CD4-positive, alpha-beta T cell (primary cell): ENCODE measurements around the gene GAB1. TPM values are rescaled to one million over a fixed set of nuclear protein-coding genes. Genes with fewer than 3 reads are reported as not detected.

Source experiments
- ATAC-seq: fragments of 200-7000 bp; cut with Tn5 transposase; one replicate; pipeline ENCODE4 v1.10.0; 2022; ENCODE audit warnings: mild to moderate bottlenecking; ENCODE audit not compliant: poor library complexity
- CTCF ChIA-PET: fragments of 350-600 bp; sonication (Branson Sonifier 250); formaldehyde crosslinking; loops from one replicate; lab custom pipeline; 2021; ENCODE audit warnings: antibody characterized with exemption, inconsistent platforms; lab: Charles Lee
- POLR2A ChIA-PET: fragments of 350-600 bp; sonication (Branson Sonifier 250); formaldehyde crosslinking; loops from one replicate; lab custom pipeline; 2021; ENCODE audit warnings: antibody characterized with exemption, inconsistent platforms; lab: Charles Lee
- DNase-seq, 14 experiments: peaks; one replicate each; pipeline ENCODE4 v3.0.0-alpha.2; 2013 to 2020; ENCODE audit warnings: mixed read lengths in 2 of 14
- H3K27ac ChIP-seq, 2 donors: one replicate each; pipeline versions ENCODE4 v1.5.1 to v1.7.0; 2013; ENCODE audit warnings: low read length in 2 of 2, low read depth in 1 of 2, mild to moderate bottlenecking in 1 of 2
- H3K27me3 ChIP-seq, 2 experiments: 1 replicate in 1 of 2; 2 replicates in 1 of 2; pipeline versions ENCODE4 v1.6.1 to v1.7.0; 2013; ENCODE audit warnings: low read length in 2 of 2, control low read depth in 1 of 2, mild to moderate bottlenecking in 1 of 2, moderate library complexity in 1 of 2; ENCODE audit not compliant: insufficient read depth in 2 of 2, control insufficient read depth in 1 of 2
- H3K36me3 ChIP-seq: one replicate; pipeline ENCODE4 v1.6.1; 2013; ENCODE audit warnings: low read length, control low read depth; ENCODE audit not compliant: insufficient read depth
- H3K4me1 ChIP-seq: one replicate; pipeline ENCODE4 v1.6.1; 2013; ENCODE audit warnings: low read length, control low read depth; ENCODE audit not compliant: insufficient read depth
- H3K4me3 ChIP-seq: one replicate; pipeline ENCODE4 v1.5.1; 2013; ENCODE audit warnings: mild to moderate bottlenecking, low read length, moderate library complexity
- H3K9me3 ChIP-seq, 2 experiments: 1 replicate in 1 of 2; 2 replicates in 1 of 2; pipeline versions ENCODE4 v1.6.1 to v1.7.0; 2013; ENCODE audit warnings: low read length in 2 of 2, mild to moderate bottlenecking in 2 of 2, control low read depth in 1 of 2, moderate library complexity in 1 of 2; ENCODE audit not compliant: control insufficient read depth in 1 of 2, insufficient read depth in 1 of 2
- H3K27ac Mint-ChIP-seq: one replicate; pipeline ENCODE4 v1.8.0; 2020; ENCODE audit warnings: mixed read lengths
- H3K27me3 Mint-ChIP-seq: one replicate; pipeline ENCODE4 v1.8.0; 2021; ENCODE audit warnings: mixed read lengths
- H3K36me3 Mint-ChIP-seq: one replicate; pipeline ENCODE4 v1.8.0; 2021; ENCODE audit warnings: low read depth, mixed read lengths
- H3K4me1 Mint-ChIP-seq: one replicate; pipeline ENCODE4 v1.8.0; 2021; ENCODE audit warnings: low read depth, mixed read lengths
- H3K4me3 Mint-ChIP-seq: one replicate; pipeline ENCODE4 v1.8.0; 2020; ENCODE audit warnings: mild to moderate bottlenecking, mixed read lengths
- H3K9me3 Mint-ChIP-seq: one replicate; pipeline ENCODE4 v1.8.0; 2020; ENCODE audit warnings: mixed read lengths
- CTCF ChIP-seq: fragments of 200-600 bp; IDR thresholded peaks from one replicate; pipeline ENCODE4 v1.8.0; 2022; ENCODE audit warnings: antibody characterized with exemption, mild to moderate bottlenecking
- intact Hi-C, 2 experiments: fragments of 100-400 bp; cut with DNase I in 1 of 2; cut with micrococcal nuclease in 1 of 2; formaldehyde crosslinking; loops; one replicate each; pipeline versions ENCODE4 v1.15.1 to v1.9.0; 2023 to 2025; cut with DNase I, micrococcal nuclease
- total RNA-seq, 174 experiments: library from RNA in 2 of 174; stranded (reverse) in 2 of 174; gene quantifications; one replicate each; pipeline ENCODE4 v1.2.3 and lab custom pipeline; 2021 to 2026

Gene GAB1
- total RNA-seq, 2 experiments from 2014 or later = 0.27 to 0.64 TPM

DNA sequence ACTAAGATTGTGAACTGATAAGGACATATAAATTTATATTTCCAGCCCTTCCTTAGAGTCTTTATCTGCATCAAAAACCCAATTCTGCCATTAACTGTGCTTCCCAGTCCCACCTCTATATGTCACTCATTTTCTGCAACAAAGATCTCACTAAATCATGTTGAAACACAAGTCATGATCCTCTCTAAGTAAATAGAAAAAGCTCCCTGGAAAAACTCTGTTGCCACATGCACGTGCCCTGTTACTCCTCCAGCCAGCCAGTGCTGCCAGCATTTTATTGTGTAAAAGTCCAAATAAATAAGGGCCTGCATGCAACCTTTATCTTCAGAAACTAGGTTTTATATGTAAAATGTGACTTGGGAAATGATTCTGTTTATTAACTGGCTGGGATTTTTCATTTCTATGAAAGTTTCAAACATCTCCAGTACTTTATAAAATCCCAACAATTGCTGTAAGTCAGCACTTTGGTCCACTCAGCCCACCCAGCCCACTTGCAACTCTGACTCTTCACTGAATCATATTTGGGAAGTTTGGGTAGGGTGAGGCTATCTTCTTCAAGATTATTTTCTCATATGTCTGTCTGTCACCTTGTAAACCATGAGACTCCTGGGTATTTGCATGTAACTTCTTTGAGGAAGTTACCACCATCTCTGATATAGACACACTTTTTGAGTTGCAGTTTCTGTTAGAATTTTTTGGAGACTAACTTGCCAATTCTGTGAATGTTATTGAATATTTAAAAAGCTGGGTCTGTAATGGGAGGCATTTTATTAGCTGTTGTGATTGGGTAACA is 136.9 kb downstream of the GAB1 start:
- ATAC-seq (no peak), DNase-seq (no peak)
- intact Hi-C loops = no loop called here
- Histone ChIP-seq H3K27ac (no peak overlapping the region), H3K4me1 (no peaks in the 10 kb centered on the region), H3K9me3 (no peaks in the 10 kb centered on the region), H3K36me3 (no peaks in the 10 kb centered on the region), H3K27me3 (no peaks in the 10 kb centered on the region), H3K4me3 (no peak overlapping the region)
- CTCF ChIA-PET = no interaction called here
- H3K4me1 Mint-ChIP-seq = no peaks in the 10 kb centered on the region
- POLR2A ChIA-PET = no interaction called here
- H3K4me3 Mint-ChIP-seq = no peak overlapping the region
- H3K9me3 Mint-ChIP-seq = no peaks in the 10 kb centered on the region
- no peak overlapping the region for H3K27ac Mint-ChIP-seq
- H3K36me3 Mint-ChIP-seq = no peaks in the 10 kb centered on the region
- TF ChIP-seq CTCF = no peak
- H3K27me3 Mint-ChIP-seq = peaks cover 11% of the 10 kb centered on the region

DNA sequence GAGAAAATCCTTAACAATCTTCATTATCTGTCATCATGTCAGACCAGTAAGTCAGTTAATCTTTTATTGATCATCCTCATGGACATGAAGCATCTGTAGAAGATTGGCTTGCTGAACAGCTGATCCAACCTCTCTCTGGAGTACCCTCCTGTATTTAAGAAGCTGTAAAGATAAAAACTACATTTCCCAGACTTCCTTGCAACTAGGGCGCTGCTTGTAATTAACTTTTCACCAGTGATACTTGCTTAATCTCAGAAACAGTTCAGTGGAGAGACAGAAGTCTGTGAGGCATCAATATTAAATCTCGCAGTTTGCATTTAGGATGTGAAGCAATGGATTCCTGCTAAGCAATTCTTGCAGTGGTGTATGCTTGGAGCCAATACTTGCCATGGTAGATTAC is 140.8 kb downstream of the GAB1 start:
- DNase-seq (no peak), ATAC-seq (no peak)
- POLR2A ChIA-PET = no interaction called here
- Mint-ChIP-seq H3K9me3 (no peaks in the 10 kb centered on the region), H3K27me3 (no peaks in the 10 kb centered on the region), H3K4me1 (no peaks in the 10 kb centered on the region), H3K27ac (no peak overlapping the region), H3K36me3 (no peaks in the 10 kb centered on the region), H3K4me3 (no peak overlapping the region)
- Histone ChIP-seq H3K9me3 (no peaks in the 10 kb centered on the region), H3K36me3 (no peaks in the 10 kb centered on the region), H3K27me3 (no peaks in the 10 kb centered on the region), H3K27ac (no peak overlapping the region), H3K4me1 (no peaks in the 10 kb centered on the region), H3K4me3 (no peak overlapping the region)
- no peak for TF ChIP-seq CTCF
- CTCF ChIA-PET = no interaction called here
- intact Hi-C loops = no loop called here

DNA sequence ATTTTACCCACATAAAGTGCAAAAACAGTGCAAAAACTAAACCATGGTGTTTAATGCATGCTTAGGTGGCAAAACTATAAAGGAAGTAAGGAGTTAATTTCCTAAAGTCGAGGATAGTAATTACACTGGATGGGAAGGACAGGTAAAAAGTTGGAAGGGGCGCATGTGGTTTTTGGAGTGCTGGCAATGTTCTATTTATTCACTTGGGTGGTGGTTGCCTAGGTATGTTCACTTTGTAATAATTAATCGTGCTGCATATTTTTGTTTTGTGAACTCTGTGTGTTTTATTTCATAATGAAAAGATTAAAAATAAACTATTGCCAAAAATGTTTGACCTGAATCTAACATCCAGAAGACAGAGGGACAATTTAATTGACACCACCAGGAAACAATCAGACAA is 144.7 kb downstream of the GAB1 start:
- Histone ChIP-seq H3K9me3 (no peaks in the 10 kb centered on the region), H3K36me3 (no peaks in the 10 kb centered on the region), H3K27me3 (no peaks in the 10 kb centered on the region), H3K4me1 (no peaks in the 10 kb centered on the region), H3K27ac (no peak overlapping the region), H3K4me3 (no peak overlapping the region)
- DNase-seq = no peak
- POLR2A ChIA-PET = no interaction called here
- Mint-ChIP-seq H3K27ac (no peak overlapping the region), H3K27me3 (peaks cover 13% of the 10 kb centered on the region), H3K4me1 (no peaks in the 10 kb centered on the region), H3K36me3 (no peaks in the 10 kb centered on the region), H3K4me3 (no peak overlapping the region), H3K9me3 (no peaks in the 10 kb centered on the region)
- no peak for TF ChIP-seq CTCF
- CTCF ChIA-PET = no interaction called here
- intact Hi-C loops = no loop called here
- no peak for ATAC-seq
